HepG2 (cell line): ENCODE data around the gene APC2. TPM values are rescaled to one million over a fixed set of nuclear protein-coding genes. Genes with fewer than 3 reads are reported as not detected.
A peak's percentile ranks its signal among the peaks of the same experiment; 100 is the strongest.

Experiments used
- ATAC-seq: fragments of 200-7000 bp; cut with Tn5 transposase; 3 replicates; pipeline ENCODE4 v1.9.1; 2020; ENCODE audit warnings: mild to moderate bottlenecking, moderate library complexity
- BruUV-seq: library from RNA; stranded (reverse); fragments of 400-500 nt; replicated peaks from 2 replicates; lab custom pipeline; 2021; lab: Mats Ljungman, UMichigan
- CTCF ChIA-PET: fragments of 300-600 bp; formaldehyde crosslinking; extraction: SDS; loops from one replicate; lab custom pipeline; 2021; ENCODE audit warnings: low total read pairs, inconsistent platforms, low intra/inter-chr PET ratio; lab: Yijun Ruan, JAX
- POLR2A ChIA-PET: fragments of 350-600 bp; sonication (Branson Sonifier 250); formaldehyde crosslinking; loops from one replicate; lab custom pipeline; 2020; ENCODE audit warnings: antibody characterized with exemption, inconsistent platforms; lab: Yijun Ruan, JAX
- DNase-seq: peaks from one replicate; pipeline ENCODE4 v3.0.0-alpha.2; 2015; ENCODE audit warnings: low spot score
- FAIRE-seq: peaks from 3 replicates; lab custom pipeline; 2011; peaks lifted over from hg19 to GRCh38; lab: Jason Lieb, UNC
- H2AFZ ChIP-seq: one replicate; pipeline ENCODE4 v1.6.1; 2011; ENCODE audit warnings: low read length, inconsistent platforms
- H3K27ac ChIP-seq: fragments of 300-600 bp; 3 replicates; pipeline ENCODE4 v1.8.0; 2011; ENCODE audit warnings: mixed run types, mild to moderate bottlenecking, mixed read lengths, low read length, inconsistent platforms; ENCODE audit not compliant: insufficient read depth; ENCODE audit errors: extremely low read length
- H3K27me3 ChIP-seq, 2 experiments: fragments of 200-600 bp in 1 of 2; 2 replicates in 1 of 2; 3 replicates in 1 of 2; pipeline versions ENCODE4 v1.6.0 to v1.8.0; 2011; ENCODE audit warnings: low read length in 2 of 2, mild to moderate bottlenecking in 2 of 2, moderate library complexity in 2 of 2, inconsistent platforms in 1 of 2; ENCODE audit not compliant: insufficient read depth in 2 of 2, control insufficient read depth in 1 of 2
- H3K36me3 ChIP-seq, 2 experiments: fragments of 200-600 bp in 1 of 2; replicated peaks in 1 of 2; 2 replicates in 1 of 2; 3 replicates in 1 of 2; pipeline versions ENCODE4 v1.5.1 to v1.8.0; 2011; ENCODE audit warnings: low read length in 2 of 2, inconsistent platforms in 1 of 2; ENCODE audit not compliant: insufficient read depth in 2 of 2, control insufficient read depth in 1 of 2
- H3K4me1 ChIP-seq: 2 replicates; pipeline ENCODE4 v1.5.1; 2012; ENCODE audit warnings: low read length, inconsistent platforms; ENCODE audit not compliant: insufficient read depth
- H3K4me2 ChIP-seq: 2 replicates; pipeline ENCODE4 v1.6.0; 2011; ENCODE audit warnings: low read depth, low read length, inconsistent platforms
- H3K4me3 ChIP-seq, 3 experiments: fragments of 200-600 bp in 1 of 3; sonication (generic), shearing (Covaris generic) in 1 of 3; replicated peaks in 1 of 3; 2 replicates each; pipeline ENCODE4 v1.5.1; 2011 to 2016; ENCODE audit warnings: low read length in 3 of 3, inconsistent platforms in 2 of 3, low read depth in 2 of 3, mild to moderate bottlenecking in 2 of 3, control low read depth in 1 of 3, mixed read lengths in 1 of 3; ENCODE audit not compliant: insufficient read depth in 1 of 3
- H3K79me2 ChIP-seq: one replicate; pipeline ENCODE4 v1.6.1; 2011; ENCODE audit warnings: low read length, inconsistent platforms; ENCODE audit not compliant: insufficient read depth
- H3K9ac ChIP-seq: 2 replicates; pipeline ENCODE4 v1.6.0; 2011; ENCODE audit warnings: mild to moderate bottlenecking, low read depth, low read length, inconsistent platforms; ENCODE audit not compliant: insufficient read depth
- H3K9me3 ChIP-seq: 2 replicates; pipeline ENCODE4 v1.5.1; 2012; ENCODE audit warnings: mild to moderate bottlenecking, low read length
- H4K20me1 ChIP-seq: 2 replicates; pipeline ENCODE4 v1.6.0; 2011; ENCODE audit warnings: inconsistent platforms, mild to moderate bottlenecking, low read length, moderate library complexity; ENCODE audit not compliant: insufficient read depth
- AGO1 ChIP-seq: fragments of 200-400 bp; formaldehyde crosslinking; IDR thresholded peaks from 2 replicates; pipeline ENCODE4 v1.6.1; 2017; ENCODE audit warnings: mild to moderate bottlenecking, low read depth, low read length, moderate library complexity; ENCODE audit not compliant: poor library complexity, severe bottlenecking
- AGO2 ChIP-seq: fragments of 200-400 bp; formaldehyde crosslinking; optimal IDR thresholded peaks from 2 replicates; pipeline ENCODE3; 2017; ENCODE audit warnings: mild to moderate bottlenecking, low read depth, low read length, moderate library complexity
- AKAP8 ChIP-seq: sonication (generic); formaldehyde crosslinking; IDR thresholded peaks from 2 replicates; pipeline ENCODE4 v1.5.1; 2020; ENCODE audit warnings: mild to moderate bottlenecking, missing genetic modification reagents
- GZF1 ChIP-seq: sonication (generic); formaldehyde crosslinking; IDR thresholded peaks from 2 replicates; pipeline ENCODE4 v1.5.1; 2020; ENCODE audit warnings: mild to moderate bottlenecking, missing genetic modification reagents
- KDM2A ChIP-seq: sonication (generic); formaldehyde crosslinking; IDR thresholded peaks from 2 replicates; pipeline ENCODE4 v1.4.0; 2020; ENCODE audit warnings: low read depth, missing genetic modification reagents, borderline replicate concordance
- PHB2 ChIP-seq: fragments of 450-650 bp; IDR thresholded peaks from 2 replicates; pipeline ENCODE4 v1.6.1; 2018; ENCODE audit not compliant: partially characterized antibody
- RXRA ChIP-seq: sonication (generic); formaldehyde crosslinking; IDR thresholded peaks from 2 replicates; pipeline ENCODE4 v1.5.1; 2020; ENCODE audit warnings: missing genetic modification reagents
- STAG1 ChIP-seq: sonication (generic); formaldehyde crosslinking; IDR thresholded peaks from 2 replicates; pipeline ENCODE4 v1.4.0; 2020; ENCODE audit warnings: missing genetic modification reagents
- SUZ12 ChIP-seq: fragments of 150-350 bp; IDR thresholded peaks from 2 replicates; pipeline ENCODE4 v1.6.1; 2014; ENCODE audit warnings: low read depth, low read length
- ZMYM3 ChIP-seq: sonication (generic); formaldehyde crosslinking; IDR thresholded peaks from 2 replicates; pipeline ENCODE4 v1.5.1; 2020; ENCODE audit warnings: mild to moderate bottlenecking, missing genetic modification reagents
- ZNF333 ChIP-seq: sonication (generic); formaldehyde crosslinking; IDR thresholded peaks from 2 replicates; pipeline ENCODE4 v1.4.0; 2020; ENCODE audit warnings: mild to moderate bottlenecking, missing genetic modification reagents, borderline replicate concordance
- ZNF564 ChIP-seq: sonication (generic); formaldehyde crosslinking; IDR thresholded peaks from 2 replicates; pipeline ENCODE4 v1.8.1; 2023; ENCODE audit warnings: mild to moderate bottlenecking, missing genetic modification reagents
- ZNF768 ChIP-seq: sonication (generic); formaldehyde crosslinking; IDR thresholded peaks from 2 replicates; pipeline ENCODE4 v1.4.0; 2020; ENCODE audit warnings: missing genetic modification reagents
- WGBS: methylation state at CpG from one replicate; pipeline ENCODE4 v1.1.6; 2017; ENCODE audit warnings: low lambda C conversion rate; 5-methylcytosine and 5-hydroxymethylcytosine counted together
- in situ Hi-C: cut with HindIII; loops from 2 replicates; pipeline ENCODE4 v1.10.0; 2017; ENCODE audit warnings: low pct_unique_long_range_greater_than_20kb; ENCODE audit not compliant: extremely low pct_ligation_motif_present
- intact Hi-C: fragments of 100-400 bp; cut with micrococcal nuclease; formaldehyde crosslinking; loops from one replicate; pipeline ENCODE4 v1.10.0; 2022; ENCODE audit not compliant: unreplicated experiment
- polyA plus RNA-seq, 8 experiments: library from polyadenylated mRNA; depleted of rRNA in 3 of 8; stranded (reverse) in 7 of 8; unstranded in 1 of 8; fragments of >200 nt; fragmentation: Illumina TruSeq in 4 of 8; extraction: Trizol in 4 of 8; gene quantifications; 2 replicates each; pipeline versions ENCODE4 v1.2.1 to v1.2.3, GENCODE V29; 2011 to 2016; ENCODE audit warnings: low read depth in 4 of 8, missing spikeins in 1 of 8, mixed read lengths in 1 of 8; ENCODE audit not compliant: insufficient read depth in 1 of 8
- total RNA-seq, 5 experiments: library from RNA; depleted of rRNA; stranded (reverse); fragments of >200 nt; fragmentation: Illumina TruSeq; extraction: Trizol; gene quantifications; 2 replicates each; pipeline ENCODE4 v1.2.3, GENCODE V29; 2016; ENCODE audit warnings: low read depth in 1 of 5
- TF ChIP-seq, protein P1 (sequence below): sonication (generic); formaldehyde crosslinking; IDR thresholded peaks from 2 replicates; pipeline ENCODE4 v1.8.0; 2022; ENCODE audit warnings: mild to moderate bottlenecking, missing genetic modification reagents, borderline replicate concordance
- TF ChIP-seq, protein P2 (sequence below): sonication (generic); formaldehyde crosslinking; IDR thresholded peaks from 2 replicates; pipeline ENCODE4 v1.8.0; 2022; ENCODE audit warnings: missing genetic modification reagents, mild to moderate bottlenecking, moderate library complexity, borderline replicate concordance

APC2 gene
- total and polyA plus RNA-seq, 2 of the 13 experiments (the other 11 are each of a cell fraction or from before 2014, with no cell fraction given), result 0.08 to 0.22 TPM

DNA sequence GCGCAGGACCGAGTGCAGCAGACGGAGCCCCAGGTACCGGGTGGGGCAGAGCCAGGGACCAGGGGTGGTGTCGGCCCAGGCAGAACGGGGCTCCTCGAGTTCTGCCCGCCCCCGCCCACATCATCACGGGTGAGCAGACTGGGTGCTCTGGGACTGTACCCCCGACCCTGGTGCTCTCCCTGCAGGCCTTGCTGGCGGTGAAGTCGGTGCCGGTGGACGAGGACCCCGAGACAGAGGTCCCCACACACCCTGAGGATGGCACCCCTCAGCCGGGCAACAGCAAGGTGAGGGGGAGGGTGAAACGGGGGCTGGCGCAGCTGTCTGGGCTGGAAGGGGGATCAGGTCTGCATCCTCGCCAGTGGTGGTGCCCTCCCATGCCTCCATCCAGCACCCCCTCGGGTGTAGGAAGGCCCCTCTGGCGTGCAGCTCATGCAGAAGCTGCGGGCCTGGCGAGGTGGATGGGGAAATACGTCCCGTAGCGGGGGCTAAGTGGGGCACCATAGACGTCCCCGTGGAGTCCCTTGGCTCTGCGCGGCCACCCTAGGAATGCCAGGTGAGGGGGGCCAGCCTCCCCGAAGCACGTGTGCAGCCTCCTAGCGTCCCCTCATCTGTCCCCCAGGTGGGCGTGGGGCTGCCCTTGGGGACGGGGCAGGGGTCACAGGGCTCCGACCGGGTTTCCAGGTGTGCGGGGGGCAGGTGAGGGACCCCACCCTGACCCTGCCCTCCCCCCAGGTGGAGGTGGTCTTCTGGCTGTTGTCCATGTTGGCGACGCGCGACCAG is 6.4 kb downstream of the APC2 start:
- FAIRE-seq, result no peak
- in situ Hi-C loops, result loop anchor here (5.0 kb wide), 1 partner anchor 56 kb away; the partner anchor contains the start of gene ADAMTSL5
- BruUV-seq, result no TSS peak
- Histone ChIP-seq H3K27me3 (peaks cover 7 to 50% of the 10 kb centered on the region in 2 experiments; a peak in 4 of 5 replicates), H3K4me1 (peaks cover 50% of the 10 kb centered on the region), H3K9ac (no peak overlapping the region), H3K27ac (no peak overlapping the region), H3K4me2 (peak overlapping the region; percentile 51), H3K4me3 (peak overlapping the region in 1 of 3 experiments; percentile 39; a peak in 1 of 6 replicates), H3K36me3 (no peaks in the 10 kb centered on the region), H3K79me2 (no peaks in the 10 kb centered on the region), H4K20me1 (peaks cover 5% of the 10 kb centered on the region; the same call in 1 of the 2 replicates), H3K9me3 (no peaks in the 10 kb centered on the region), H2AFZ (no peak overlapping the region)
- TF ChIP-seq, protein P1, sequence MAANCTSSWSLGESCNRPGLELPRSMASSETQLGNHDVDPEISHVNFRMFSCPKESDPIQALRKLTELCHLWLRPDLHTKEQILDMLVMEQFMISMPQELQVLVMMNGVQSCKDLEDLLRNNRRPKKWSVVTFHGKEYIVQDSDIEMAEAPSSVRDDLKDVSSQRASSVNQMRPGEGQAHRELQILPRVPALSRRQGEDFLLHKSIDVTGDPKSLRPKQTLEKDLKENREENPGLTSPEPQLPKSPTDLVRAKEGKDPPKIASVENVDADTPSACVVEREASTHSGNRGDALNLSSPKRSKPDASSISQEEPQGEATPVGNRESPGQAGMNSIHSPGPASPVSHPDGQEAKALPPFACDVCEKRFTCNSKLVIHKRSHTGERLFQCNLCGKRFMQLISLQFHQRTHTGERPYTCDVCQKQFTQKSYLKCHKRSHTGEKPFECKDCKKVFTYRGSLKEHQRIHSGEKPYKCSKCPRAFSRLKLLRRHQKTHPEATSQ (CRISPR knock-in tag), result no peak
- TF ChIP-seq AGO2, result peak; percentile 3
- peak; percentile 72 for TF ChIP-seq AGO1
- TF ChIP-seq AKAP8 (CRISPR knock-in tag), result peak; percentile 79
- no peak for TF ChIP-seq GZF1
- TF ChIP-seq ZNF564, result no peak
- TF ChIP-seq, protein P2, sequence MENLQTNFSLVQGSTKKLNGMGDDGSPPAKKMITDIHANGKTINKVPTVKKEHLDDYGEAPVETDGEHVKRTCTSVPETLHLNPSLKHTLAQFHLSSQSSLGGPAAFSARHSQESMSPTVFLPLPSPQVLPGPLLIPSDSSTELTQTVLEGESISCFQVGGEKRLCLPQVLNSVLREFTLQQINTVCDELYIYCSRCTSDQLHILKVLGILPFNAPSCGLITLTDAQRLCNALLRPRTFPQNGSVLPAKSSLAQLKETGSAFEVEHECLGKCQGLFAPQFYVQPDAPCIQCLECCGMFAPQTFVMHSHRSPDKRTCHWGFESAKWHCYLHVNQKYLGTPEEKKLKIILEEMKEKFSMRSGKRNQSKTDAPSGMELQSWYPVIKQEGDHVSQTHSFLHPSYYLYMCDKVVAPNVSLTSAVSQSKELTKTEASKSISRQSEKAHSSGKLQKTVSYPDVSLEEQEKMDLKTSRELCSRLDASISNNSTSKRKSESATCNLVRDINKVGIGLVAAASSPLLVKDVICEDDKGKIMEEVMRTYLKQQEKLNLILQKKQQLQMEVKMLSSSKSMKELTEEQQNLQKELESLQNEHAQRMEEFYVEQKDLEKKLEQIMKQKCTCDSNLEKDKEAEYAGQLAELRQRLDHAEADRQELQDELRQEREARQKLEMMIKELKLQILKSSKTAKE (CRISPR knock-in tag), result peak; percentile 38; the same call in 1 of the 2 replicates
- no peak for TF ChIP-seq ZMYM3 (CRISPR knock-in tag)
- no peak for TF ChIP-seq PHB2
- no peak for TF ChIP-seq STAG1 (CRISPR knock-in tag)
- TF ChIP-seq SUZ12, result no peak
- TF ChIP-seq KDM2A (CRISPR knock-in tag), result peak; percentile 28; the same call in 1 of the 2 replicates
- TF ChIP-seq ZNF333 (CRISPR knock-in tag), result no peak
- TF ChIP-seq RXRA (CRISPR knock-in tag), result peak; percentile 47; the same call in 1 of the 2 replicates
- TF ChIP-seq ZNF768 (CRISPR knock-in tag), result 0 out of 2 replicates have a peak, but pooled peaks have one; percentile 7
- no CpG with 5 or more reads among the region's 43 CpGs for WGBS
- no peak for ATAC-seq
- POLR2A ChIA-PET, result interaction anchor here (0.5 to 4.0 kb wide), 10 partner anchors 12 to 382 kb away, joined by 3 to 34 read pairs (median 6); partner anchors contain the start of genes CIRBP and REEP6
- intact Hi-C loops, result no loop called here
- DNase-seq, result no peak
- CTCF ChIA-PET, result no interaction called here
